Neural cell (in vitro differentiated cells): ENCODE results near the gene CTXND1. TPM values are rescaled to one million over a fixed set of nuclear protein-coding genes. Genes with fewer than 3 reads are reported as not detected.

ENCODE experiments used
- H2AFZ ChIP-seq: fragments of 200-600, 300-800 bp; sonication (generic), shearing (Covaris generic); 2 replicates; pipeline ENCODE4 v1.6.0; 2014; ENCODE audit warnings: low read depth, mild to moderate bottlenecking, antibody characterized with exemption, low read length, moderate library complexity
- H3F3A ChIP-seq: fragments of 200-600 bp; shearing (Covaris generic); 2 replicates; pipeline ENCODE4 v1.6.1; 2016; ENCODE audit warnings: mild to moderate bottlenecking, moderate library complexity, mixed read lengths, antibody characterized with exemption, low read length; ENCODE audit not compliant: insufficient read depth, poor library complexity, severe bottlenecking
- H3K27ac ChIP-seq: fragments of 200-600, 300-800 bp; sonication (generic), shearing (Covaris generic); 2 replicates; pipeline ENCODE4 v1.5.1; 2014; ENCODE audit warnings: mild to moderate bottlenecking, low read length, moderate library complexity
- H3K27me3 ChIP-seq: fragments of 300-800, 200-600 bp; sonication (generic), shearing (Covaris generic); 2 replicates; pipeline ENCODE4 v1.6.0; 2014; ENCODE audit warnings: mild to moderate bottlenecking, low read depth, low read length, moderate library complexity; ENCODE audit not compliant: insufficient read depth
- H3K36me3 ChIP-seq: fragments of 300-800, 200-600 bp; sonication (generic), shearing (Covaris generic); 2 replicates; pipeline ENCODE4 v1.5.1; 2014; ENCODE audit warnings: mild to moderate bottlenecking, antibody characterized with exemption, low read length, moderate library complexity; ENCODE audit not compliant: insufficient read depth
- H3K4me2 ChIP-seq: fragments of 300-800, 200-600 bp; sonication (generic), shearing (Covaris generic); 2 replicates; pipeline ENCODE4 v1.6.0; 2014; ENCODE audit warnings: mild to moderate bottlenecking, low read length
- H3K4me3 ChIP-seq: fragments of 300-800, 200-600 bp; sonication (generic), shearing (Covaris generic); 2 replicates; pipeline ENCODE4 v1.5.1; 2014; ENCODE audit warnings: mild to moderate bottlenecking, low read length, moderate library complexity
- H3K79me2 ChIP-seq: fragments of 200-600 bp; shearing (Covaris generic); replicated peaks from 2 replicates; pipeline ENCODE4 v1.6.0; 2014; ENCODE audit warnings: mild to moderate bottlenecking, low read length, moderate library complexity; ENCODE audit not compliant: insufficient read depth
- H3K9ac ChIP-seq: fragments of 300-800, 200-600 bp; sonication (generic), shearing (Covaris generic); 2 replicates; pipeline ENCODE4 v1.6.1; 2016; ENCODE audit warnings: mild to moderate bottlenecking, low read length, mixed read lengths
- H3K9me2 ChIP-seq: fragments of 200-600 bp; shearing (Covaris generic); 2 replicates; pipeline ENCODE4 v1.6.1; 2016; ENCODE audit warnings: mild to moderate bottlenecking, low read length, mixed read lengths; ENCODE audit not compliant: insufficient read depth
- H3K9me3 ChIP-seq: fragments of 200-600, 300-800 bp; sonication (generic), shearing (Covaris generic); 2 replicates; pipeline ENCODE4 v1.6.1; 2016; ENCODE audit warnings: mild to moderate bottlenecking, mixed run types, low read length, moderate library complexity, mixed read lengths
- H4K20me1 ChIP-seq: fragments of 200-600 bp; shearing (Covaris generic); 2 replicates; pipeline ENCODE4 v1.6.1; 2016; ENCODE audit warnings: mild to moderate bottlenecking, mixed run types; ENCODE audit not compliant: insufficient read depth
- CTCF ChIP-seq: fragments of 450-650 bp; IDR thresholded peaks from 2 replicates; pipeline ENCODE4 v1.5.1; 2014; ENCODE audit warnings: antibody characterized with exemption, mild to moderate bottlenecking, moderate library complexity; ENCODE audit not compliant: poor library complexity, severe bottlenecking
- EP300 ChIP-seq: fragments of 450-650 bp; conservative IDR thresholded peaks from 2 replicates; pipeline ENCODE4 v1.6.1; 2014; ENCODE audit warnings: antibody characterized with exemption, mild to moderate bottlenecking, moderate library complexity; ENCODE audit not compliant: poor library complexity, severe bottlenecking
- EZH2 ChIP-seq: fragments of 200-600, 300-800 bp; shearing (Covaris generic), sonication (generic); IDR thresholded peaks from 2 replicates; pipeline ENCODE4 v1.6.1; 2014; ENCODE audit warnings: antibody characterized with exemption, low read length, borderline replicate concordance, mild to moderate bottlenecking; ENCODE audit not compliant: insufficient read depth, poor library complexity, severe bottlenecking
- MXI1 ChIP-seq: fragments of 450-650 bp; conservative IDR thresholded peaks from 2 replicates; pipeline ENCODE4 v1.6.1; 2014; ENCODE audit warnings: antibody characterized with exemption, mild to moderate bottlenecking; ENCODE audit not compliant: poor library complexity, severe bottlenecking
- POLR2AphosphoS5 ChIP-seq: IDR thresholded peaks from 2 replicates; pipeline ENCODE4 v1.6.1; 2012
- RAD21 ChIP-seq: fragments of 450-650 bp; conservative IDR thresholded peaks from 2 replicates; pipeline ENCODE4 v1.6.1; 2014; ENCODE audit warnings: antibody characterized with exemption, mild to moderate bottlenecking, moderate library complexity
- SMC3 ChIP-seq: fragments of 450-650 bp; conservative IDR thresholded peaks from 2 replicates; pipeline ENCODE4 v1.6.1; 2014; ENCODE audit warnings: antibody characterized with exemption, mild to moderate bottlenecking, moderate library complexity; ENCODE audit not compliant: poor library complexity
- TAF1 ChIP-seq: IDR thresholded peaks from 2 replicates; pipeline ENCODE4 v1.6.1; 2012; ENCODE audit warnings: low read depth
- polyA plus RNA-seq: library from polyadenylated mRNA; depleted of rRNA; stranded (reverse); fragments of >200 nt; gene quantifications from 2 replicates; pipeline ENCODE4 v1.2.3, GENCODE V29; 2014
- TF ChIP-seq, protein P1 (sequence below): IDR thresholded peaks from 2 replicates; pipeline ENCODE4 v1.6.1; 2012; ENCODE audit warnings: borderline replicate concordance

Gene CTXND1
- polyA plus RNA-seq, 1 donor from 2014 or later = not detected

DNA sequence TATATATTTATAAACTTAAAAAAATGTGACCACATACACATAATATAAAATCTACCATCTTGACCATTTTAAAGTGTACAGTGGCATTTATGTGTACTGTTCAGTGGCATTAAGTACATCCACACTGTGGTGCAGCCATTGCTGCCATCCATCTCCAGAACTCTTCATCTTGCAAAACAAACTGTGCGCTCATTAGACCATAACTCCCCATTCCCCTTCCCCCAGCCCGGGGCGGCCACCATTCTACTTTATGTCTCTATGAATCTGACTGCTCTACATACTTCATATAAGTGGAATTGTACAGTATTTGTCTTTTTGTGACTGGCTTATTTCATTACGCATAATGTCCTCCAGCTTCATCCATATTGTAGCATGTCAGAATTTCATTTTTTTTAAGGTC, 47.8 kb downstream of the CTXND1 start:
- TF ChIP-seq TAF1 (no peak), EP300 (no peak), CTCF (no peak)
- H3K79me2 ChIP-seq = no peaks in the 10 kb centered on the region
- no peak overlapping the region for H3K27ac ChIP-seq
- no peaks in the 10 kb centered on the region for H3F3A ChIP-seq
- H3K4me3 ChIP-seq = no peak overlapping the region
- no peak overlapping the region for H3K4me2 ChIP-seq
- no peak overlapping the region for H3K9ac ChIP-seq
- no peak overlapping the region for H2AFZ ChIP-seq
- H4K20me1 ChIP-seq = no peaks in the 10 kb centered on the region
- no peaks in the 10 kb centered on the region for H3K36me3 ChIP-seq
- H3K9me3 ChIP-seq = no peaks in the 10 kb centered on the region
- no peaks in the 10 kb centered on the region for H3K9me2 ChIP-seq
- H3K27me3 ChIP-seq = no peaks in the 10 kb centered on the region

- Histone ChIP-seq H3K4me2 (no peak overlapping the region), H4K20me1 (no peaks in the 10 kb centered on the region), H3K9me3 (no peaks in the 10 kb centered on the region), H3K36me3 (no peaks in the 10 kb centered on the region), H3K4me3 (no peak overlapping the region), H3K79me2 (no peaks in the 10 kb centered on the region), H3K27ac (no peak overlapping the region), H3F3A (no peaks in the 10 kb centered on the region), H3K9ac (no peak overlapping the region), H3K27me3 (no peaks in the 10 kb centered on the region), H3K9me2 (no peaks in the 10 kb centered on the region), H2AFZ (no peak overlapping the region)
- TF ChIP-seq RAD21 = no peak
- no peak for TF ChIP-seq SMC3
- TF ChIP-seq, protein P1, sequence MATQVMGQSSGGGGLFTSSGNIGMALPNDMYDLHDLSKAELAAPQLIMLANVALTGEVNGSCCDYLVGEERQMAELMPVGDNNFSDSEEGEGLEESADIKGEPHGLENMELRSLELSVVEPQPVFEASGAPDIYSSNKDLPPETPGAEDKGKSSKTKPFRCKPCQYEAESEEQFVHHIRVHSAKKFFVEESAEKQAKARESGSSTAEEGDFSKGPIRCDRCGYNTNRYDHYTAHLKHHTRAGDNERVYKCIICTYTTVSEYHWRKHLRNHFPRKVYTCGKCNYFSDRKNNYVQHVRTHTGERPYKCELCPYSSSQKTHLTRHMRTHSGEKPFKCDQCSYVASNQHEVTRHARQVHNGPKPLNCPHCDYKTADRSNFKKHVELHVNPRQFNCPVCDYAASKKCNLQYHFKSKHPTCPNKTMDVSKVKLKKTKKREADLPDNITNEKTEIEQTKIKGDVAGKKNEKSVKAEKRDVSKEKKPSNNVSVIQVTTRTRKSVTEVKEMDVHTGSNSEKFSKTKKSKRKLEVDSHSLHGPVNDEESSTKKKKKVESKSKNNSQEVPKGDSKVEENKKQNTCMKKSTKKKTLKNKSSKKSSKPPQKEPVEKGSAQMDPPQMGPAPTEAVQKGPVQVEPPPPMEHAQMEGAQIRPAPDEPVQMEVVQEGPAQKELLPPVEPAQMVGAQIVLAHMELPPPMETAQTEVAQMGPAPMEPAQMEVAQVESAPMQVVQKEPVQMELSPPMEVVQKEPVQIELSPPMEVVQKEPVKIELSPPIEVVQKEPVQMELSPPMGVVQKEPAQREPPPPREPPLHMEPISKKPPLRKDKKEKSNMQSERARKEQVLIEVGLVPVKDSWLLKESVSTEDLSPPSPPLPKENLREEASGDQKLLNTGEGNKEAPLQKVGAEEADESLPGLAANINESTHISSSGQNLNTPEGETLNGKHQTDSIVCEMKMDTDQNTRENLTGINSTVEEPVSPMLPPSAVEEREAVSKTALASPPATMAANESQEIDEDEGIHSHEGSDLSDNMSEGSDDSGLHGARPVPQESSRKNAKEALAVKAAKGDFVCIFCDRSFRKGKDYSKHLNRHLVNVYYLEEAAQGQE = no peak
- TF ChIP-seq TAF1 = no peak
- no peak for TF ChIP-seq EZH2
- TF ChIP-seq MXI1 = no peak
- TF ChIP-seq POLR2AphosphoS5 = no peak
- TF ChIP-seq CTCF = no peak
- no peak for TF ChIP-seq EP300
Measured at GRCh38 chr15:80203361-80203885, 48.6 kb downstream of the CTXND1 start.
